NCI-H1436 treated with DMSO at 0.1 percent for 48 hours (cell line): ENCODE measurements around the gene ZEB2.
"Not testable (repeated sequence)": the region's sequence is repeated elsewhere in the genome, so short reads cannot be mapped to it uniquely, and the experiment has no call there.

ENCODE experiments used
- DNase-seq: peaks from one replicate; lab custom pipeline; 2025; lab: John Stamatoyannopoulos, UW

ZEB2 gene

GRCh38 chr2:144381716-144382115 lies 138.2 kb downstream of the ZEB2 start:
- no peak for DNase-seq

GRCh38 chr2:144379851-144380311 lies 140.0 kb downstream of the ZEB2 start:
- no peak for DNase-seq

- no peak for DNase-seq
Measured at GRCh38 chr2:144378551-144378950, 141.4 kb downstream of the ZEB2 start.

GRCh38 chr2:144377914-144378313 lies 142.0 kb downstream of the ZEB2 start:
- DNase-seq = no peak

- no peak for DNase-seq
Measured at GRCh38 chr2:144376926-144377325, 143.0 kb downstream of the ZEB2 start.

GRCh38 chr2:144376460-144376859 lies 143.5 kb downstream of the ZEB2 start:
- no peak for DNase-seq

GRCh38 chr2:144374163-144374661 lies 145.7 kb downstream of the ZEB2 start:
- no peak for DNase-seq

GRCh38 chr2:144372410-144373080 lies 147.4 kb downstream of the ZEB2 start:
- no peak for DNase-seq

- DNase-seq = no peak
Measured at GRCh38 chr2:144370937-144371584, 148.9 kb downstream of the ZEB2 start.

DNA sequence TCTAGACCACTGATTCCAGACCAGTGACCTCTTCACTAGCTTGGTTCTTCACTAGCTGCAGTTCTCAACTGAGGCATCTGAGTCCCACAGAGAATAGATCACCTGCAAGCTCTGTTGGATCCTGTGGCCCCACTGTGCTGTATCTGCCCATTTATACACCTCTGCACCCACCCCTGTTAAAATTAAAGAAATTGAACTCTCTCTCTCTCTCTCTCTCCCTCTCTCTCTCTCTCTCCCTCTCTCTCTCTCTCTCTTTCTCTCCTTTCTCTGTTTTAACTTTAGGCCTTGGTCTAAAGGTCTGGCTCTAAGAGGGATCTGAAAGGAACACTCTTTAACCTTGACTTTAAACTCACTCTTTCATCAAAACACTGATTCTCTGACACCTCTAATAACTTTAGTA lies 150.5 kb downstream of the ZEB2 start:
- no peak for DNase-seq

- DNase-seq = no peak
Measured at GRCh38 chr2:144366825-144367429, 153.0 kb downstream of the ZEB2 start.

- DNase-seq = no peak
Measured at GRCh38 chr2:144364944-144365738, 154.8 kb downstream of the ZEB2 start.

- not testable (repeated sequence) for DNase-seq
Measured at GRCh38 chr2:144364247-144364646, 155.7 kb downstream of the ZEB2 start.

DNA sequence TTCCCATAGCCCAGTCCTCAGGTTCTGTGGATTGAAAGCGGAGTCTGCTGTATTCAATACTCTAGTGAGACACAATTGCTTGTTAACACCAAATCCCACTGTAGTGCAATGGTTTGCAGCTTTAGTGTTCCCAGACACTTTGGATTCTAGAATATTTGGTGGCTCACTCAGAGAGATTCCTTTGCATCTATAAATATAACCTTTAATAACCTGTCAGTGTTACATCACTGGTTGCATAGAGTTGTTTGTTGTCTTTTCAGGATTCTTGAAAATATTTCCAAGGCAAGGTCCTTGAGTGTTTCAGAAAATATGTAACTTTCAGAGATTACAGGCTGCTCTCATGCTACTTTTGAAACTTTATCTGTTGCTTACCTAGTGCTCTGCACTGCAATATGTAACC lies 157.5 kb downstream of the ZEB2 start:
- no peak for DNase-seq

DNA sequence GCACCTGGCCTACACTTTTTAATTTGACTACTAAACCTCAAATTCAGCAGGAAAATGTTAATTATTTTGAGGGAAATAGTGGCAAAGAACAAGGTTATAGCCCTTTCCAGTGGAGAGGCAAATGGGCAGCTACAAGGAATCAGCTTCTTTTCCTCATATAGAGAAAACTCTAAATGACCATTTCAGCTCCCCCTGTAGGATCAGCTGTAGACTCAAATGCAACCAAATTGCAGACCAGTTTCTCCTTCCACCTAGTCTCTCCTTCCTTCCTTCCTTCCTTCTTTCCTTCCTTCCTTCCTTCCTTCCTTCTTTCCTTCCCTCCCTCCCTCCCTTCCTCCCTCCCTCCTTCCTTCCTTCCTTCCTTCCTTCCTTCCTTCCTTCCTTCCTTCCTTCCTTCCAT lies 158.2 kb downstream of the ZEB2 start:
- no peak for DNase-seq

DNA sequence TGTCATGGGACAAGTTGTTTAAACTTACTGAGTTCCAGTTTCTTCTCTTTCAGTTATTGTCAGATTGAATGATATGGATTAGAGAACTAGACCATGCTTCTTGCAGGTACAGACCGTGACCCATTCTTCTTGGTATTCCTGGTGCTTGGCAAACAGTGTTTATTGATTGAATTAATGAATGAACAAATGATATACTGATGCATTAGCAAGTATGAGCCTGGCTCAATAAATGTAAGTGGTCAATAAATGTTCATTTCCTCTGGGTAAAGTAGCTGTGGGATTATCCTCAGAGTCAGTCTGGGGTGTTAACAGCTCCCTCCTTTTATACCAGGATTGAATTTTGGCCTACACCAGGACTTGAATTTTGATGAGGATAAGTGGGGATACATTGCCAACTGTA lies 160.2 kb downstream of the ZEB2 start:
- no peak for DNase-seq

GRCh38 chr2:144358979-144359541 lies 160.9 kb downstream of the ZEB2 start:
- DNase-seq = no peak

GRCh38 chr2:144358374-144358964 lies 161.4 kb downstream of the ZEB2 start:
- no peak for DNase-seq

DNA sequence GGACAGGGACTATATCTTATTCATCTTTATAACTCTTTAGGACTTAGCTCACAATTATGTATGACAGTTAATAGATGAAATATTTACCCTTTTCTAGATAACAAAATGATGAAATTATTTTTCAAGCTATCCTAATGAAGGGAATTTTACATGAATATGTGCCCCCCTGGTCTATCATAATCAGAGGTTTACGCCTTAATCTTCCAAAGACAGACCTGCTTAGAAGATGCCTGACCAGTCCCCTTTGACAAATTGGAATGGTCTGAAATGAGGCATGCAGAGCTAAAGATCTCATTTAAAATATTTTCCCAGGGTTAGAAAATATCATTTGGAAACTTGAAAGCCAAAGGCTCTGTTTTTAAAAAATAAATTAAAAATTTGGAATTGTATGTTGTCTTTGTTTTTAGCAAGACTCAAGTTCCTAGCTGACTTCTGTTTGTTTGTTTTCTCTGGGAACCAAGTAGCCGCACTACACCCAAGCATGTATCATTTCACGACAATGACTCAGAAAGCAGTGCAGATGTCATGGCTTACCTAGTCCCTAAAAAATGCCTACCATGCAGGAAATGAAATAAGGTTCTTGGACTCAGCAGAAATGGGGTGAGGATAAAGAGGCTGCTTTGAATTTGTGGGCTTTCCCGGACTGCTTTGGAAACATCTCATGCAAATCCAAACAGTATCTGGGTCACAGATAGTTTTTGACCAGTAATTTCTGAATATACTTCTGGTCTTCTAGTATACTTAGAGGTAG lies 162.1 kb downstream of the ZEB2 start:
- no peak for DNase-seq

GRCh38 chr2:144356402-144356801 lies 163.5 kb downstream of the ZEB2 start:
- no peak for DNase-seq

DNA sequence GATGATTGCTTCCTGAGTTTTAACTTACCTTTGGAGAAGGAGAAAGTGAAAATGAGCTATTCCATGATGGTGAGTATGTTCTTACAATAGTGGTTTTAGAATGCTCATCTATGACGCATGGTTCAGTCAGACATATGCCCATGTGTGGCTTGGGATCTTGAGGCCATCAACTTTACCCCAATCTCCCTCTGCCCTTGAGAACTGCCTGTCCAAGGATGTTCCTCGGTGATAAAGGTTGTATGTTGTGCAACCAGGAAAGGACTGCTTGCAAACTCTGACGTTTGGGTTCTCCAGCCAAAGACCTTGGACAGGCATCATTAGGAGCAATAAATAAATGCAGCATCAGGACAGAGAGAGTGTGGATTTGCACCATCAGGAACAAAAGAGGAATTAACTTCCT lies 165.0 kb downstream of the ZEB2 start:
- no peak for DNase-seq
